Mesothelial cell of epicardium (in vitro differentiated cells): Measurements from ENCODE around the gene GPR6. TPM values are rescaled to one million over a fixed set of nuclear protein-coding genes. Genes with fewer than 3 reads are reported as not detected.

Experiments used
- DNase-seq, 2 experiments: peaks; one replicate each; pipeline ENCODE4 v3.0.0; 2021; ENCODE audit warnings: low spot score in 2 of 2; ENCODE audit not compliant: unreplicated experiment in 2 of 2
- H3K27ac Mint-ChIP-seq: 2 replicates; pipeline ENCODE4 v1.8.0; 2021; ENCODE audit warnings: mixed read lengths
- H3K27me3 Mint-ChIP-seq: 2 replicates; pipeline ENCODE4 v1.8.0; 2021; ENCODE audit warnings: low read depth, mixed read lengths
- H3K36me3 Mint-ChIP-seq: 2 replicates; pipeline ENCODE4 v1.8.0; 2021; ENCODE audit warnings: mixed read lengths
- H3K4me1 Mint-ChIP-seq: 2 replicates; pipeline ENCODE4 v1.8.0; 2021; ENCODE audit warnings: mixed read lengths
- H3K4me3 Mint-ChIP-seq: 2 replicates; pipeline ENCODE4 v1.8.0; 2021; ENCODE audit warnings: mild to moderate bottlenecking, moderate library complexity, mixed read lengths
- H3K9me3 Mint-ChIP-seq: 2 replicates; pipeline ENCODE4 v1.8.0; 2021; ENCODE audit warnings: mixed read lengths
- CTCF ChIP-seq: fragments of 200-600 bp; sonication (generic); IDR thresholded peaks from one replicate; pipeline ENCODE4 v1.5.0; 2021; ENCODE audit warnings: antibody characterized with exemption; ENCODE audit not compliant: unreplicated experiment
- total RNA-seq: library from RNA; stranded (reverse); gene quantifications from 3 replicates; pipeline ENCODE4 v1.2.1, GENCODE V29; 2021

Gene GPR6
- total RNA-seq, 1 donor from 2014 or later, result not detected

- Mint-ChIP-seq H3K27ac (no peak overlapping the region), H3K4me1 (no peaks in the 10 kb centered on the region), H3K9me3 (peaks cover 9% of the 10 kb centered on the region), H3K27me3 (peaks cover 57% of the 10 kb centered on the region), H3K36me3 (no peaks in the 10 kb centered on the region), H3K4me3 (no peak overlapping the region)
- no peak for TF ChIP-seq CTCF
- no peak for DNase-seq
Observed at GRCh38 chr6:109999740-110000139, 21.6 kb downstream of the GPR6 start.

- H3K4me3 Mint-ChIP-seq, result no peak overlapping the region
- no peak for DNase-seq
- H3K4me1 Mint-ChIP-seq, result no peaks in the 10 kb centered on the region
- H3K27me3 Mint-ChIP-seq, result peaks cover 49% of the 10 kb centered on the region
- H3K27ac Mint-ChIP-seq, result no peak overlapping the region
- no peak for TF ChIP-seq CTCF
- H3K36me3 Mint-ChIP-seq, result no peaks in the 10 kb centered on the region
- peaks cover 9% of the 10 kb centered on the region for H3K9me3 Mint-ChIP-seq
Observed at GRCh38 chr6:110002676-110003075, 24.6 kb downstream of the GPR6 start.

- TF ChIP-seq CTCF, result no peak
- no peaks in the 10 kb centered on the region for H3K36me3 Mint-ChIP-seq
Observed at GRCh38 chr6:110013386-110013785, 35.3 kb downstream of the GPR6 start.

GRCh38 chr6:110015206-110015605 is 37.1 kb downstream of the GPR6 start:
- Mint-ChIP-seq H3K27ac (no peak overlapping the region), H3K4me1 (no peaks in the 10 kb centered on the region)

More at GRCh38 chr6:110013386-110013785, 35.3 kb downstream of the GPR6 start:
- Mint-ChIP-seq H3K27ac (no peak overlapping the region), H3K4me1 (no peaks in the 10 kb centered on the region), H3K27me3 (peaks cover 32% of the 10 kb centered on the region), H3K4me3 (no peak overlapping the region), H3K9me3 (no peaks in the 10 kb centered on the region)
- DNase-seq, result no peak

GRCh38 chr6:110017306-110017705 is 39.2 kb downstream of the GPR6 start:
- no peaks in the 10 kb centered on the region for H3K9me3 Mint-ChIP-seq
- H3K27me3 Mint-ChIP-seq, result peaks cover 38% of the 10 kb centered on the region
- no peaks in the 10 kb centered on the region for H3K36me3 Mint-ChIP-seq
- H3K27ac Mint-ChIP-seq, result no peak overlapping the region
- DNase-seq, result no peak
- no peaks in the 10 kb centered on the region for H3K4me1 Mint-ChIP-seq
- TF ChIP-seq CTCF, result no peak
- H3K4me3 Mint-ChIP-seq, result no peak overlapping the region

More at GRCh38 chr6:110015206-110015605, 37.1 kb downstream of the GPR6 start:
- no peak for DNase-seq
- Mint-ChIP-seq H3K27me3 (peaks cover 37% of the 10 kb centered on the region), H3K9me3 (no peaks in the 10 kb centered on the region), H3K36me3 (no peaks in the 10 kb centered on the region), H3K4me3 (no peak overlapping the region)
- TF ChIP-seq CTCF, result no peak

- Mint-ChIP-seq H3K4me1 (no peaks in the 10 kb centered on the region), H3K27me3 (peaks cover 37% of the 10 kb centered on the region), H3K9me3 (no peaks in the 10 kb centered on the region), H3K27ac (no peak overlapping the region), H3K36me3 (no peaks in the 10 kb centered on the region), H3K4me3 (no peak overlapping the region)
- DNase-seq, result no peak
- TF ChIP-seq CTCF, result no peak
Observed at GRCh38 chr6:110017946-110018345, 39.8 kb downstream of the GPR6 start.
